Trophoblast cell (in vitro differentiated cells and primary cell): ENCODE measurements around the gene NOSIP.
A peak's percentile ranks its signal among the peaks of the same experiment; 100 is the strongest.

Source experiments
- DNase-seq, 2 donors: peaks; one replicate each; pipeline ENCODE4 v3.0.0-alpha.2; 2016
- H2AFZ ChIP-seq: 2 replicates; pipeline ENCODE4 v1.6.1; 2013; ENCODE audit warnings: low read length, moderate library complexity, mild to moderate bottlenecking; ENCODE audit not compliant: insufficient read depth, poor library complexity
- H2AK5ac ChIP-seq: 2 replicates; pipeline ENCODE4 v1.6.1; 2013; ENCODE audit warnings: mild to moderate bottlenecking, low read length
- H2BK120ac ChIP-seq: 2 replicates; pipeline ENCODE4 v1.6.1; 2013; ENCODE audit warnings: low read length, mild to moderate bottlenecking, moderate library complexity; ENCODE audit not compliant: insufficient read depth, poor library complexity
- H2BK12ac ChIP-seq: 2 replicates; pipeline ENCODE4 v1.6.1; 2013; ENCODE audit warnings: mild to moderate bottlenecking, low read length, moderate library complexity
- H2BK5ac ChIP-seq: 2 replicates; pipeline ENCODE4 v1.6.1; 2013; ENCODE audit warnings: low read length, low read depth, moderate library complexity, mild to moderate bottlenecking; ENCODE audit not compliant: poor library complexity
- H3K14ac ChIP-seq: 2 replicates; pipeline ENCODE4 v1.6.1; 2013; ENCODE audit warnings: mild to moderate bottlenecking, low read length
- H3K18ac ChIP-seq: 2 replicates; pipeline ENCODE4 v1.6.1; 2013; ENCODE audit warnings: mild to moderate bottlenecking, low read length
- H3K23ac ChIP-seq: 2 replicates; pipeline ENCODE4 v1.6.1; 2013; ENCODE audit warnings: low read length
- H3K27ac ChIP-seq: 2 replicates; pipeline ENCODE4 v1.5.1; 2013; ENCODE audit warnings: low read depth, mild to moderate bottlenecking, inconsistent platforms, low read length, moderate library complexity
- H3K27me3 ChIP-seq: 2 replicates; pipeline ENCODE4 v1.6.1; 2013; ENCODE audit warnings: inconsistent platforms, mild to moderate bottlenecking, low read length, moderate library complexity; ENCODE audit not compliant: insufficient read depth
- H3K36me3 ChIP-seq, 2 experiments: 1 replicate in 1 of 2; 2 replicates in 1 of 2; pipeline ENCODE4 v1.6.1; 2013; ENCODE audit warnings: low read length in 2 of 2, mild to moderate bottlenecking in 2 of 2, moderate library complexity in 1 of 2; ENCODE audit not compliant: insufficient read depth in 2 of 2, control insufficient read depth in 1 of 2
- H3K4ac ChIP-seq: 2 replicates; pipeline ENCODE4 v1.6.1; 2013; ENCODE audit warnings: low read depth, mild to moderate bottlenecking, low read length, moderate library complexity
- H3K4me1 ChIP-seq, 2 experiments: 1 replicate in 1 of 2; 2 replicates in 1 of 2; pipeline ENCODE4 v1.6.1; 2013; ENCODE audit warnings: low read length in 2 of 2, mild to moderate bottlenecking in 2 of 2, moderate library complexity in 1 of 2; ENCODE audit not compliant: insufficient read depth in 2 of 2, control insufficient read depth in 1 of 2
- H3K4me2 ChIP-seq: 2 replicates; pipeline ENCODE4 v1.6.1; 2013; ENCODE audit warnings: inconsistent platforms, mild to moderate bottlenecking, low read length, moderate library complexity
- H3K4me3 ChIP-seq: 2 replicates; pipeline ENCODE4 v1.5.1; 2013; ENCODE audit warnings: mild to moderate bottlenecking, low read depth, low read length, inconsistent platforms
- H3K79me1 ChIP-seq: one replicate; pipeline ENCODE4 v1.6.1; 2013; ENCODE audit warnings: low read length
- H3K79me2 ChIP-seq: 2 replicates; pipeline ENCODE4 v1.6.1; 2013; ENCODE audit warnings: low read length, mild to moderate bottlenecking; ENCODE audit not compliant: control insufficient read depth, insufficient read depth, poor library complexity
- H3K9ac ChIP-seq: 2 replicates; pipeline ENCODE4 v1.6.1; 2013; ENCODE audit warnings: mild to moderate bottlenecking, low read length
- H3K9me3 ChIP-seq: 2 replicates; pipeline ENCODE4 v1.6.1; 2013; ENCODE audit warnings: low read depth, mild to moderate bottlenecking, control low read depth, inconsistent platforms, low read length; ENCODE audit not compliant: insufficient read depth
- H4K12ac ChIP-seq: 2 replicates; pipeline ENCODE4 v1.6.1; 2013; ENCODE audit warnings: low read depth, mild to moderate bottlenecking, low read length, moderate library complexity
- H4K8ac ChIP-seq: 2 replicates; pipeline ENCODE4 v1.6.1; 2013; ENCODE audit warnings: low read depth, mild to moderate bottlenecking, low read length, moderate library complexity
- H4K91ac ChIP-seq: one replicate; pipeline ENCODE4 v1.6.1; 2013; ENCODE audit warnings: low read depth, mild to moderate bottlenecking, low read length, moderate library complexity
- WGBS: extraction: QIAGEN DNeasy Blood & Tissue Kit; methylation state at CpG from one replicate; pipeline ENCODE4 v1.1.7; 2013; ENCODE audit warnings: missing lambda C conversion rate; ENCODE audit not compliant: insufficient read length, insufficient coverage; ENCODE audit errors: extremely low coverage; 5-methylcytosine and 5-hydroxymethylcytosine counted together

The NOSIP gene

GRCh38 chr19:49594157-49594992 is 14.0 kb upstream of the NOSIP start:
- no peak for DNase-seq
- no CpG with 5 or more reads among the region's 35 CpGs for WGBS
- Histone ChIP-seq H2BK5ac (no peak overlapping the region), H3K14ac (no peak overlapping the region), H4K91ac (no peak overlapping the region), H2AFZ (no peak overlapping the region), H3K18ac (no peak overlapping the region), H3K27ac (no peak overlapping the region), H3K79me2 (peaks cover 14% of the 10 kb centered on the region), H3K36me3 (peaks cover 48 to 50% of the 10 kb centered on the region in 2 experiments), H3K4me3 (no peak overlapping the region), H4K12ac (no peak overlapping the region), H2BK120ac (no peak overlapping the region), H3K9ac (no peak overlapping the region), H3K23ac (no peak overlapping the region), H3K9me3 (no peaks in the 10 kb centered on the region), H3K79me1 (peaks cover 20% of the 10 kb centered on the region), H3K4me2 (no peak overlapping the region), H3K27me3 (no peaks in the 10 kb centered on the region), H3K4me1 (peaks cover 5 to 6% of the 10 kb centered on the region in 2 experiments), H2BK12ac (no peak overlapping the region), H3K4ac (peak overlapping the region; percentile 4), H2AK5ac (no peak overlapping the region), H4K8ac (no peak overlapping the region)

GRCh38 chr19:49593233-49594113 is 13.1 kb upstream of the NOSIP start:
- H3K4me3 ChIP-seq, result peak overlapping the region; percentile 84
- peak; percentile 83 to 88 for DNase-seq
- H2BK12ac ChIP-seq, result no peak overlapping the region
- H3K4me2 ChIP-seq, result peak overlapping the region; percentile 93
- H3K14ac ChIP-seq, result no peak overlapping the region
- H2BK120ac ChIP-seq, result no peak overlapping the region
- no peak overlapping the region for H4K8ac ChIP-seq
- H3K9ac ChIP-seq, result no peak overlapping the region
- H3K9me3 ChIP-seq, result no peaks in the 10 kb centered on the region
- no peaks in the 10 kb centered on the region for H3K27me3 ChIP-seq
- H3K79me2 ChIP-seq, result peaks cover 14% of the 10 kb centered on the region
- no peak overlapping the region for H4K12ac ChIP-seq
- H4K91ac ChIP-seq, result peak overlapping the region; percentile 8
- H3K36me3 ChIP-seq, result peaks cover 39 to 41% of the 10 kb centered on the region in 2 experiments
- H3K18ac ChIP-seq, result no peak overlapping the region
- no peak overlapping the region for H2BK5ac ChIP-seq
- no peak overlapping the region for H2AFZ ChIP-seq
- H3K23ac ChIP-seq, result no peak overlapping the region
- no peak overlapping the region for H3K4ac ChIP-seq
- H3K27ac ChIP-seq, result peak overlapping the region; percentile 44
- no CpG with 5 or more reads among the region's 27 CpGs for WGBS
- peaks cover 5 to 7% of the 10 kb centered on the region in 2 experiments for H3K4me1 ChIP-seq
- H3K79me1 ChIP-seq, result peaks cover 20% of the 10 kb centered on the region
- H2AK5ac ChIP-seq, result no peak overlapping the region

DNA sequence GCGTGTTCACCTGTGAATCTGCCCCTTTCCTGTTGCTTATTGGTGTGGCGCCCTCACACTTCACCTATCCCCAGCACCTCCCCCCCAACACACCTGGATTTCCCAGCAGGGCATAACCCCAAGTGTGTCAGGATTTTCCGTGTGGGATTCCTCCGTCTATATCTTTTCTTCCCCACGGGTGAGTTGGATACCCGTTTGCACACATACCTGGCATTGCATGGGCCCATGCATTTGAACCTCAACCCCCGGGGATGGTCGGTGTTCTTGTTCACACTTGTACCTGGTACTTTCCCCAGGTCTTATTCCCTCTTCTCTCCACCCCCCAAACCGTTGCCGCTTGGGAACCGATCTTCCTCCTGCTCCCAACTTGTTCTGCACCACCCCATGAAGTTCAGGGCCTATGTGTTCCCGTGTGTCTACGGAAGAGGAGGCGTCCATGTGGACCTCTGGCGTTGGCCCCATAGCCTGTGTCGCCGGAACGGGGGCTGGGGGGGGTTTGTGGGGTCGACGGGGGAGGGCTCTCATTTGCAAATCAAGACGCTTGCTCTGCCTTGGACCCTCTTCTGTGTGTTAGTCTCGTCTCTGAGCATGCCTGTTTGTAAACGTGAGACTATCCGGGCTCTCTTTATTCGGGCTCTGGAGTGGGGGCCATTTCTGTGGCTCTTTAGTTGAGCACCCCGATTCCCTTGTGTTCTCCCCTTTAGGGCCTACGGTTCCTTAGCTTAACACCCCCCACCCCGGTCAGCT is 12.3 kb upstream of the NOSIP start:
- Histone ChIP-seq H4K91ac (peak overlapping the region; percentile 8), H2BK120ac (no peak overlapping the region), H3K4me1 (peaks cover 5 to 7% of the 10 kb centered on the region in 2 experiments), H2BK12ac (no peak overlapping the region), H3K14ac (peak overlapping the region; percentile 10), H3K9me3 (no peaks in the 10 kb centered on the region), H3K36me3 (peaks cover 33 to 37% of the 10 kb centered on the region in 2 experiments), H4K8ac (no peak overlapping the region), H2BK5ac (no peak overlapping the region), H3K4me3 (peak overlapping the region; percentile 84), H3K79me1 (peaks cover 20% of the 10 kb centered on the region), H3K4me2 (peak overlapping the region; percentile 93), H3K9ac (peak overlapping the region; percentile 56), H4K12ac (no peak overlapping the region), H3K27me3 (no peaks in the 10 kb centered on the region), H3K18ac (peak overlapping the region; percentile 4), H2AFZ (no peak overlapping the region), H3K27ac (peak overlapping the region; percentile 84), H2AK5ac (no peak overlapping the region), H3K79me2 (peaks cover 14% of the 10 kb centered on the region), H3K23ac (no peak overlapping the region), H3K4ac (peak overlapping the region; percentile 24)
- WGBS, result no CpG with 5 or more reads among the region's 28 CpGs
- peak in 1 of 2 donors; percentile 31 for DNase-seq
